ENCODE measurements around the gene WDR44. TPM values are rescaled to one million over a fixed set of nuclear protein-coding genes. Genes with fewer than 3 reads are reported as not detected.

WDR44 gene
- total RNA-seq, 2 experiments from 2014 or later = 9.9 to 10.2 TPM

GRCh38 chrX:118329175-118329574, 16.7 kb upstream of the WDR44 start:
- POLR2A ChIA-PET = interaction anchor here (0.8 kb wide), 1 partner anchor 196 kb away, joined by 3 read pairs; no protein-coding TSS in a partner anchor
- intact Hi-C loops (cut with micrococcal nuclease) = no loop called here
- no peaks in the 10 kb centered on the region for H3K27me3 Mint-ChIP-seq
- H3K27ac Mint-ChIP-seq = no peak overlapping the region
- H3K36me3 Mint-ChIP-seq (ENCODE audit: low read depth) = no peaks in the 10 kb centered on the region
- DNase-seq (no peak), ATAC-seq (no peak)
- no peak for TF ChIP-seq CTCF (IDR thresholded peaks at IDR 0.05)
- no peak overlapping the region for H3K4me3 Mint-ChIP-seq
- CTCF ChIA-PET = no interaction called here
- H3K4me1 Mint-ChIP-seq (ENCODE audit: low read depth) = no peaks in the 10 kb centered on the region
- H3K9me3 Mint-ChIP-seq = no peaks in the 10 kb centered on the region

- ChIA-PET POLR2A (no interaction called here), CTCF (no interaction called here)
- Mint-ChIP-seq H3K27me3 (no peaks in the 10 kb centered on the region), H3K4me1 (ENCODE audit: low read depth) (no peaks in the 10 kb centered on the region), H3K4me3 (no peak overlapping the region), H3K27ac (no peak overlapping the region), H3K36me3 (ENCODE audit: low read depth) (no peaks in the 10 kb centered on the region), H3K9me3 (no peaks in the 10 kb centered on the region)
- intact Hi-C loops (cut with micrococcal nuclease) = no loop called here
- TF ChIP-seq CTCF (IDR thresholded peaks at IDR 0.05) = no peak
- ATAC-seq (no peak), DNase-seq (no peak)
Measured at GRCh38 chrX:118337687-118338086, 8.2 kb upstream of the WDR44 start.

- no peaks in the 10 kb centered on the region for H3K36me3 Mint-ChIP-seq (ENCODE audit: low read depth)
- DNase-seq (no peak), ATAC-seq (no peak)
- no peak overlapping the region for H3K4me3 Mint-ChIP-seq
- ChIA-PET POLR2A (no interaction called here), CTCF (no interaction called here)
- no peaks in the 10 kb centered on the region for H3K9me3 Mint-ChIP-seq
- H3K4me1 Mint-ChIP-seq (ENCODE audit: low read depth) = no peaks in the 10 kb centered on the region
- intact Hi-C loops (cut with micrococcal nuclease) = no loop called here
- no peaks in the 10 kb centered on the region for H3K27me3 Mint-ChIP-seq
- H3K27ac Mint-ChIP-seq = no peak overlapping the region
- no peak for TF ChIP-seq CTCF (IDR thresholded peaks at IDR 0.05)
Measured at GRCh38 chrX:118338930-118339329, 7.0 kb upstream of the WDR44 start.

- Mint-ChIP-seq H3K4me3 (peak overlapping the region; percentile 91), H3K27ac (peak overlapping the region; percentile 97), H3K27me3 (no peaks in the 10 kb centered on the region), H3K9me3 (no peaks in the 10 kb centered on the region), H3K36me3 (ENCODE audit: low read depth) (no peaks in the 10 kb centered on the region), H3K4me1 (ENCODE audit: low read depth) (peaks cover 22% of the 10 kb centered on the region)
- TF ChIP-seq CTCF (IDR thresholded peaks at IDR 0.05) = no peak
- intact Hi-C loops (cut with micrococcal nuclease) = no loop called here
- POLR2A ChIA-PET = no interaction called here
- ATAC-seq = peak; percentile 1
- CTCF ChIA-PET = no interaction called here
- DNase-seq = no peak
Measured at GRCh38 chrX:118345045-118345463, 852 bp upstream of the WDR44 start.

GRCh38 chrX:118346258-118347094, 570 bp downstream of the WDR44 start:
- CTCF ChIA-PET = interaction anchor here (1.3 kb wide), 1 partner anchor 113 kb away, joined by 3 read pairs; no protein-coding TSS in a partner anchor
- ATAC-seq (peak; percentile 35), DNase-seq (peak; percentile 62)
- H3K27me3 Mint-ChIP-seq = no peaks in the 10 kb centered on the region
- H3K36me3 Mint-ChIP-seq (ENCODE audit: low read depth) = no peaks in the 10 kb centered on the region
- H3K4me3 Mint-ChIP-seq = peak overlapping the region; percentile 91
- POLR2A ChIA-PET = interaction anchor here (0.7 to 1.8 kb wide), 3 partner anchors 12 to 25 kb away, joined by 3 to 4 read pairs (median 3); no protein-coding TSS in a partner anchor
- no peak for TF ChIP-seq CTCF (IDR thresholded peaks at IDR 0.05)
- peak overlapping the region; percentile 97 for H3K27ac Mint-ChIP-seq
- intact Hi-C loops (cut with micrococcal nuclease) = no loop called here
- H3K4me1 Mint-ChIP-seq (ENCODE audit: low read depth) = peaks cover 33% of the 10 kb centered on the region
- H3K9me3 Mint-ChIP-seq = no peaks in the 10 kb centered on the region
